HG03469 (cell line): Measurements from ENCODE around the gene ACOT7.
"Not testable (repeated sequence)": the region's sequence is repeated elsewhere in the genome, so short reads cannot be mapped to it uniquely, and the experiment has no call there.

ENCODE experiments used
- ATAC-seq: cut with Tn5 transposase; IDR thresholded peaks from one replicate; pipeline ENCODE4 v1.9.1; 2021; ENCODE audit warnings: mild to moderate bottlenecking, moderate library complexity, moderate number of reproducible peaks; ENCODE audit not compliant: unreplicated experiment

The ACOT7 gene

DNA sequence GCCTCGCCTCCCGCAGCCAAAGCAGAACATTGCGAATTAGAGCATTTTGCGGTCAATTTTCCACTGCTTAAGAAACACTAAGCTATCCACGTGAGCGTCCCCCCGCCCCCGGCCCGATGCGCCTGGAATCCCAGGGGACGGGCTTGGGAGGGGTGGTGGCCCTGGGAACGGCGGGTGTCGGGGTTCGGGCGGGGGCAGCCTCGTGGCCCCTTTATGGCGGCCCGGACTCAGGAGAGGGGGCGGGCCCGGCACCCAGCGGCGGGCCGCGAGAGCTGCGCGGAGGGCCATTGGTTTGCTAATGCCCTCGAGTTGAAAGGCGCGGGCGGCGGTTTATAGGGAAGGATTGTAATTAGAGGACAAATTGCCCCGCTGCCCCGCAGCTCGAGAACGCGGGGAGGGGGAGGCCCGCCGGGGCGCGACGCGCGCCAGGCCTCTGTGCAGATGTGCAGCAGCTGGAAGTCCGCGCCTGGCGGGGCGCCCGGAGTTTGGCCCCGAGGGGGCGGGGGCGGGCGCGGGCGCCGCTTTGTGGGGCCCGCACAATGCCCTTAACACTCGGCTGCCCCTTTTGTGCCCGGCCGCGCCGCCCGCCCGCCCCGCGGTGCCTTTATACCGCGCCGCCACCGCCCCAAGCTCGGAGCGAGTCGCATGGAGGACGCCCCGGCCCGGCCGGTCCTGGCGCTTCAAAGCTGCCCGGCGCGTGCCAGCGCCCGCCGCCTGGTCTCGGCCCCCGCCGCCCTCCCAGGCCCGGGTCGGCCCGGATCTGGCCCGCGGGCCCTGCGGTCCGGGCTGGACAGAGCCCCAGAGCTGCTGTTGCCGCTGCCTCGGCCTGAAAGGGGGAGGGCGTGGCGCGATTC lies 151.5 kb downstream of the ACOT7 start:
- ATAC-seq, result no peak

DNA sequence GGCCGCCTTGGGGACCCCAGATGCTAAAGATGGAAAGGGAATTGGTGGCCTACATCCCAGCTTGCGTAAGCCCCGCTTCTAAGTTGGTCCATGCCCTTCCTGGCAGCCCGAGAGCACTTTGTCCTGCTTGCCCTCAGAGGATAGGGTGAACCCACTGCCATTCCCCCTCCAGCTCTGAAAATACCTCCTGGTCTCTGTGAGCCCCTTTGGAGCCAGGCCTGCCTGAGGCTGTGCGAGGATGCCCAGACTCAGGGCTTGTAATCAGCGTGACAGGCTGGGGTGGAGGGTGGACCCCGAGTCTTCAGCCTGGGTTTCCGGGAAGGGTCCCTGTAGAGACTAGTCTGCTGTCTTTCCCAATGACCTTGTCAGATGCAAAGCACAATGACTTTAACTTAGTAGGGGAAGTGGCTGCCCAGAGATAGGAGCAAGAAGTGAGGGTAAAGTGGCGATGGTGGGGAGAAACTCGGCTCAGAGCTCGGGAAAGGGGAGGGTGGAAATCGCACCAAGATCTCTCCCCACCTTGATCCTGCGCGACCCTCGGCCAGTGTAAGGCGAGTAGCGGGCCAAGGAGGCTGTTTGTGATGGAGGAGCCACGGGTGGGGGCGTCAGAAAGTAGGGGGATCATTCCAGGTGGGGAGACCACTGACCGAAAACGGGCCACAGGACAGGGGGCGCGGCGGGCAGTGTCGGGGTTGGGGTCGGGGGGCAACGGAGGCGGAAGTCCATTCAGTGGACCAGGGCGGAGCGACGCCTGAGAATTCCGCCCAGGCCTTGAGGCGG lies 152.3 kb downstream of the ACOT7 start:
- ATAC-seq, result no peak

DNA sequence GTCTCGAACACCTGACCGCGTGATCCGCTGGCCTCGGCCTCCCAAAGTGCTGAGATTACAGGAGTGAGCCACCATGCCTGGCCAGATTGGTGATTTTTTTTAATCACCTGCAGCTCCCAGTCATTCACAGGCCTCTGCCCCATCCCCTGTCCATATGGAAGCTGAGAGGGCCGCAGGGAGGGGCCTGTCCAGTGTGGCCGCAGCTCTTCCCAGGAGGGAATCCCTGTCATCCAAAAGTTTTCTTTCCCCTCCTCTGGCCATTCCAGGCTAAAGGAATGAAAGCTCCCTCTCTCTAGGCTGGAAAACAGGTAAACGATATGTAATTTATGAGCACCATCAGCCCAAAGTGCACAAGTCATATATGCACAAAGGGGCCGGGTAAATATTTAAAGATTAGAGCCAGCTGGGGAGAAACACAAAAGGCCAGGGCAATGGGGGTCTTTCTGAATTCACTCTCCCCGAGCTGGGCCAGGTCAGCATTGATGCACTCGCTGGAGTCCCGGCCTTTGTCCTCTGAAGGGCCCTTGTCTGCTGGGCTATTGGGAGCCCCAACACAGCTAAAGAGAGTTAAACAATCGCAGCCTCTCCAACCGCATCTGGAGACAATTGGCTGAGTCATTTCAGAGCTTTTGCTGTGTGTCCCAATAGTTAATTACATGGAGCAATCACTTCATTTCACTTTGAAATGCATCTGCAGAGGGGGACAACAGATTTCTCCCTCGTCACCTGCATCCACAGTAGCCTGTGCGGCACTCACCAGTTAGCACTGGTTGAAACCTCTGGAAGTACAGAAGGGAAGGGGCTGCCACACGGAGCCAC lies 153.4 kb downstream of the ACOT7 start:
- no peak for ATAC-seq

DNA sequence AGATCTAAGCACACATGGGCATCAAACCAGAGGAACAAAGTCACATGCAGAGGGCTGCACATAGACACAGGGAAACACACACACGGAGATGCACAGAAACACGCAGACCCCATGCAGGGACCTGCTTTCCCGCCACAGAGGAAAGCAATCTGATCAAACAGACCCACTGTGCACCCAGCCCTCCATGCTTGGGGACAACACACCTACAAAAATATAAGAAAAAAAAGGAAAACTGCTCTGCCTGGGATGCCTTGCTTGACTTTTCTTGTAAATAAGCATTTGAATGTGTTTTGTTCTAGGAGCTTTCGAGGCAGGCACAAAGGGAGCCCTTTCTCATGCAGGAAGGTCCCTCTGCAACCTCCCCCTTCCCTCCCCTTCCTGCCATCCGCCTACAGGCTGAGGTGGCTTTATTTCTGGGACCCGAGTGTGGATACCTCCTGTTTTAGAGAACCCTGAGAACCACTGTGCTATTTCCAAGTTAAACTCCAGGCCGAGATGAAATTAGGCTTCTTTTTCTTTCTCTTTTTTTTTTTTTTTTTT lies 154.3 kb downstream of the ACOT7 start:
- ATAC-seq, result no peak

DNA sequence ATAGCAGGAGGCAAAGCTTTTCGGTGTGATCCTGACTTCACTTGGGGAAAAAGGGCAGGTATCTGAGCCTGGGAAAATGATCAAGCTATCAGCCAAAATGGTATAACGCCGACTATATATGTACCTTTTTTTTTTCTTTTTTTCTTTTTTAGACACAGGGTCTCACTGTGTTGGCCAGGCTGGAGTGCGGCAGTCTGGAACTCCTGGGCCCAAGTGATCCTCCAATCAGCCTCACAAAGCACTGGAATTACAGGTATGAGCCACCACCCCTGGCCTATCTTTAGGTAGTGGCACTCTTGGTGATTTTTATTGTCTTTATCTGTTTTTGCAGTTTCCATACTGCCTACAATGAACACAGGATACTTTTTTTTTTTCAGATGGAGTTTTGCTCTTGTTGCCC lies 156.5 kb downstream of the ACOT7 start:
- no peak for ATAC-seq

DNA sequence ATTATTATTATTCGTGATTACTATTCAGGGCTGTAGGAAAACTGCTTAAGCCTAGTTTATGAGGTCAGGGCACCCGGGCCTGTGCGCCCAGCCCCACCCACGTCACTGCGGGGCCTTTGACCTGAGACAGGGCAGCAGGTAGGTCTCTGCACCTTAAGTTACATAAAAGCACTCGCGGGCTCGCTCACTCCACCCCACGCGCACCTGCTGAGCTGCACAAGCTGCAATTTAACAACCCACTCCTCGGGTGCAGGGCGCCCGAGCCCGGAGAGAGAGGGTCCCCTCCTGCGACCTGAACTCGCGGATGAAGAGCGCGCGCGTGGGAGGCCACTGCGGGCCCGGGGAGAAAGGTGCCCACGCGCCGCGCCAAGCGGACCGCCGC lies 158.3 kb downstream of the ACOT7 start:
- no peak for ATAC-seq

DNA sequence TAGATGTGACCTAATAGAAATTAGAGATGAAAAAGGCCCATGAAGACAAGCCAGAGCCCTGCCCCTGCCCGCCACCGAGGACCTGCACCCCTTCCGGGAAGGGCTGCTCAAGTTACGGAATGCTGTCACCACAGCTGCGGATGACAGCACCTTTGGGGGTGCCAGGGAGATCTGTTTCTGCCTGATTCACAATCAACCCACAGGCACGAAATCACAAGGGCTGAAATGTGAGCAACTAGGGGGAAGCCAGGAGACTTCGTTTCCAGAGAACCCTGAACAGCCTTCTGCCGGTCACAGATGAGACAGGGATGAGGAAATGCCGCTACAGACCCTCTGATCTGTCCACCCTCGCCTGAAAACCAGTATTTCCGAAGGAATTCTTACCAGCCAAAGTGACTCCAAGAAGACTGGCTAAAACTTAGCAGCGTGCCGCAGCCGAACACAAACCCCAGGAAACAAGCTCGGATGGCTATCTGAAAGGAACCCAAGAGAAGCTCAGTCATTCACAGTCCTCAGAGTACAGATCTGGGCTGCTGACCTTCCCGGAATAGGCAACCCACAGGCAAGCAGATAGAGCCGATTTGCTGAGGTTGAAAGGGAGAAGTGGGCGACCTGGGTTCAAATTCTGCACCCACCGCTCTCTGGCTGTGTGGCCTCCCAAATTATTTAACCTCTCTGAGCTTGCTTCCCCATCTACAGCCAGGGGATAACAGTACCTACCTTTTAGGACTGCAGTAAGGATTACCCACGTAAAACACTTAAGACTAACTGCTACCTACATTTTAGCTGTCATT lies 158.9 kb downstream of the ACOT7 start:
- ATAC-seq, result no peak

DNA sequence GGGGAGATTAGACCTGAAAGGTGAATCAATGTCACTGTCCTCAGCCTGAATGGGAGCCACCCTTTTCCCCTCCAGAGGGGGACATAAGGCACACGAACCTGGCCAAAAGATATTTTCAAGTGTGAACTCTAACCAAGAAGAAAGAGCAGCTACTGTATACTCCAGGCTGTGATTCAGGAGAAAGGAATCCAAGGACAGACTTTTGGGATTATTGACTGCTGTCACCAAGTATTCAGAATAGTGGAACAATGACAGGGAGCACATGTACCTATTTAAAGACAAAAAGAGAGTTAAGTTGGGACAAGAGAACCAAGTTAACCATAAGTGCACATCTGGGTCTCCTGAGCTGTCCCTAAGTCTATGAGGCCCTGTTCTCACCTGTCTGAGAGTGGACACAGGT lies 160.2 kb downstream of the ACOT7 start:
- ATAC-seq, result no peak

DNA sequence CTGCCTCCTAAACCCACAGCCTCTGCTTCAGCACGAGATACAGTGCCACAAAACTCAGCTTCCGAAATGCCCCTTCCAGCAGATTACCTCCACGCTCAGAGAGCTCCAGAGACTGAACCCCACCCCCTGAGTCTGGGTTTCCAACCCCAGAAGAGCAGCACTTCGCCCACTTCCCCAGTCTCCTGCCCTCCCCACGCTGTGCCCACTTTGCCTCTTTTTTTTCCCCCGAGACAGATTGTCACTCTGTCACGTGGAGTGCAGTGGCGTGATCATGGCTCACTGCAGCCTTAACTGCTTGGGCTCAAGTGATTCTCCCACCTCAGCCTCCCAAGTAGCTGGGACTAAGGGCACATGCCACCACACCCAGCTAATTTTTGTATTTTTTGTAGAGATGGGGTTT lies 167.9 kb downstream of the ACOT7 start:
- no peak for ATAC-seq

DNA sequence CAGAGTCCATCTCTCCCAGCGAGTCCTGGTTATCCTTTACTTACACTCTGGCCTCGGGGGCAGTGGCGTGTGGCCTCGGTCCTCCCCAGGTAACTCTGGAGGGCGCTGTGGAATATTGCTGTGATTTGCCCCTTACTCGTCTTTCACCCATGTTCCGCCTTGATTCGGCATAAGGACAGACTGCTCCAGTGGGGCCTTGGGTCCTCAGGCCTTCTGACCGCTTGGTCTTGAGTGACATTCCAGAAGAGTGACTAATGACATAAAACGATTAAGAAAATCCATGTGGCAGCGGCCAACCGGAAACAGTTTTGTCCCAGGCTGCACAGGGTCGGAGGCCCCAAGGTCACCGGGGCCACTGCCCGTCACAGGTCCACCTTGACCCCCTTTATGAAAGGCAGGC lies 168.8 kb downstream of the ACOT7 start:
- ATAC-seq, result no peak

DNA sequence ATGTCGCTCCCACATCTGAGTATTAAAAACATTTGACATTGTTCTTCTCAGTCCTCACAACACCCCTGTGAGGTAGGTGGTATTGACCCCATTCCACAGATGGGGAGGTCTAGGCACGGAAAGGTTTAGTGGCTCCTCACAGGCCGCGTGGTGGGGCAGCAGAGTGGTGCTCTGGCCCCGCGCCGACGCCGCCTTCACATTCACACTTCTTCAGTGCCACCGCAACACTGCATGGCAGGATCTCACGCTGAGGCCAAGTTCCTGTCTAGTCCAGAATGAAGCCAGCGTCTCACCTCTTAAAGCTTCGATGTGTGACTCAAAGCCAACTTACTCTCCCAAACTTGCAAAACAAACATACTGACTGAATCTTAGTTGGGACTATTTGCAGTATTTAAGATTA lies 169.9 kb downstream of the ACOT7 start:
- ATAC-seq, result no peak

DNA sequence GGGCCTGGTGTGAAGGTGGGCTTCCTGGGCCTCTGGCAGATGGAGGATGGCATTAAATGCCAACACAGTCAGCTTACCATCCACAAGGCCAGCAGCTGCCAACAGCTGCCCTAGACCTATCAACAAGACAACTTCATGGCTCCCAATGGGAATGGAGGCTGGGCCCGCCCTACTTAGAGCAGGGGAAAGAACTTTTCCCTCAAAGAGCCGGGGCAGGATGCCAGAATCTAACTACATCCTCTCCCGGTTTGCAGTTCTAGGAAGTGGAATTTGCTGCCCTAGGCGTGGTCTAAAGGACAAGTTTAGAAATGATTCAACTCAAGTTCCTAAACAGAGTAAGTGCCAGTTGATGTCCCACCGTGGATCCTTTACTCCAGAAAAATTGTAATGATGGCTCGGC lies 170.9 kb downstream of the ACOT7 start:
- ATAC-seq, result no peak

DNA sequence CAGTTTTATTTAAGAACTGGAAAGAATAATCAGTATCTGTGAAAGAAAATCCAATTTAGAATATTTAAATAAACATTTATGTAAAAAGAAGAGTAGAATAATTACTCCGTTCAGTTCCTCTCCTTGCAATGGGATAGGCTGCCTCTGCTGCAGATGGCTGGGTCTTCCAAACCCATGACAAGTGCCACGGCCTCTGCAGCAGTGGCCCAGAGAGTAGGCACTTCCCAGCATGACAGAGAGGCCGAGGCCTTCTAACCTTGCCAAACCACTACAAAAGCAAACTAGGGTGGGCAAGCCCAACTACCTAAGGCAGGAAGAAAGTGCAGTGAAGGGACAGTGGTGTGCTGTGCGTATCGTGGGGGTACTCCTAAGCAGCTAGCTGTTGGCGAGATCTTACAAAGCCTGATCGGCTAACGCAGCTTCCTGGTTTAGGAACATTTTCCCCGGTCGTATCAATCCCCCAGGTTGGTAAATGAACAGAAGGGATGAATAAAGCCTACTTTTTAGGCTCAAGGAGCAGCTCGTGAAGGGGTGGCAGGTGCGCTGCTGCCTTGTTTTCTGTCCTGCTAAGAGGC lies 172.3 kb downstream of the ACOT7 start:
- no peak for ATAC-seq

DNA sequence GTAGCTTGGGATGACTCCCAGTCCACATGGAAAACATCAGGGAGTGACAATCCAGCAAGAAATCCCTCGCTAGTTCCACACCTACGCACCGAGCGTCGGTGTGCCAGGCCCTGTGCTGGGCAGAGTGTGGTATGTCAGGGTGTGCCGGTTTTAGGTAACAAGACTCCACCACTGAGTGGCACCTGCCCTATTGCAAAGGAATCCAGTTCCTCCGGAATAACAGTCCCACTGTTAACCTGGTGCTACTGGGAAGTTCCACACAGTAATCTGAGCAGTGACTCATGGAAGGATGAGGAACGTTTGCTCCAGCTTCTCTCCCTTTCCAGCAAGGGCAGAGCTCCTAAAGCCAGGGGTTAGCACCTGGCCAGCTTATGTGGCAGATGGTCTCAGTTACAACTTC lies 173.3 kb downstream of the ACOT7 start:
- no peak for ATAC-seq

DNA sequence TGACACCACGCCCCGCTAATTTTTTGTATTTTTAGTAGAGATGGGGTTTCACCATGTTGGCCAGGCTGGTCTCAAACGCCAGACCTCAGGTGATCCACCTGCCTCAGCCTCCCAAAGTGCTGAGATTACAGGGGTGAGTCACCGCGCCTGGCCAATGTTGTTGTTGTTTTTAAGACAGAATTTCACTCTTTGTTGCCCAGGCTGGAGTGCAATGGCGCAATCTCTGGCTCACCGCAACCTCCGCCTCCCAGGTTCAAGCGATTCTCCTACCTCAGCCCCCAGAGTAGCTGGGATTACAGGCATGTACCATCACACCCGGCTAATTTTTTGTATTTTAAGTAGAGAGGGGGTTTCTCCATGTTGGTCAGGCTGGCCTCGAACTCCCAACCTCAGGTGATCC lies 173.9 kb downstream of the ACOT7 start:
- ATAC-seq, result not testable (repeated sequence)

DNA sequence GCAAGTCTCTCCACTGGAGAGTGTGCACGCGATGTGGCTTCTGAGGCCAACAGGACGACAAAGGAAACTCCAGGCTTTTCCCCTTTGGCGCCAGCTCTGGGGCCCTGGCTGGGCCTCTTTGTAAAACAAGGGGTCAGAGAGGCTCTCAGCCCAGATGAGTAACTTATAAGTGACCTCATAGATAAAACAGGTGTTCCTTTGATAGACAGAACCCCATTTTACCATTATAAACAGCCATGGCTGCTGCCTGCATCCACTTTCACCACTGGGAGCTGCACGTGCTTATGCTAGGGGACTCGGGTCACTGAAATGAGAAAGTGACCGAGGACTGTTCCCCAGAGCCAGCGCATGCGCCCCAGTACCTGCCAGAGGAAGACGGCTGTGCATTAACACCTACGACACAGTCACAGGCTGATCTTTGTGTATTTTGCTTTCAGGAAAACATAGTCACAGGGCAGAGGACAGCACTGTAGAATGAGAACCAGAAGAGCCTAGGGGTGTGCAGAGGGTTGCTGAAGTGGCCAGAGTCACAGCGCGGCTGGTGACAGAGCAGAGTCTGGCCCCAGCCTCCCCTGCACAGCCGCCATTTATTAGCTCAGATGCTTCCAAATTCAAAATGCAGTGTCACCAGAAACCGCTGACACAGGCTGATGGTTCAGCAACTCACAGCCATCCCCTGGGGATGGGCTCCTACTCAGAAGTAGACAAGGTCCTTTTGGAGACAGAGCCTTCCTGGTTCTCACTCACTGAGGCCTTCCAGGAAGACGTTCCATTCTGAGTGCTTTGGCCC lies 175.0 kb downstream of the ACOT7 start:
- ATAC-seq, result no peak
